OCI-LY1 (cell line): ENCODE data around the gene BRD3.

Source experiments
- CTCF ChIP-seq: fragments of 200-600 bp; sonication (generic), shearing (Covaris generic); IDR thresholded peaks from 2 replicates; pipeline ENCODE4 v1.5.1; 2017; ENCODE audit warnings: mild to moderate bottlenecking, antibody characterized with exemption, low read length, moderate library complexity, mixed read lengths
- EZH2 ChIP-seq: fragments of 200-600 bp; sonication (generic), shearing (Covaris generic); IDR thresholded peaks from 2 replicates; pipeline ENCODE4 v1.8.0; 2017; ENCODE audit warnings: borderline replicate concordance, mixed run types, mild to moderate bottlenecking, antibody characterized with exemption, low read length, moderate library complexity, mixed read lengths

- TF ChIP-seq CTCF (no peak), EZH2 (no peak)
Measured at GRCh38 chr9:134083451-134083850, 15.6 kb upstream of the BRD3 start.
